Ishikawa (cell line): Measurements from ENCODE around the gene PLXNB3.

Experiments
- CEBPB ChIP-seq: IDR thresholded peaks from 2 replicates; pipeline ENCODE4 v1.6.1; 2012
- CREB1 ChIP-seq: IDR thresholded peaks from 2 replicates; pipeline ENCODE4 v1.6.1; 2012; ENCODE audit warnings: low read depth
- EGR1 ChIP-seq: IDR thresholded peaks from 2 replicates; pipeline ENCODE4 v1.6.1; 2012
- EP300 ChIP-seq: IDR thresholded peaks from 2 replicates; pipeline ENCODE4 v1.6.1; 2012; ENCODE audit warnings: borderline replicate concordance
- FOXM1 ChIP-seq: IDR thresholded peaks from 2 replicates; pipeline ENCODE4 v1.6.1; 2012; ENCODE audit warnings: low read depth, borderline replicate concordance
- NFIC ChIP-seq: IDR thresholded peaks from 2 replicates; pipeline ENCODE4 v1.6.1; 2012
- RAD21 ChIP-seq: IDR thresholded peaks from 2 replicates; pipeline ENCODE4 v1.6.1; 2012; ENCODE audit warnings: low read depth
- TAF1 ChIP-seq: IDR thresholded peaks from 2 replicates; pipeline ENCODE4 v1.6.1; 2012; ENCODE audit warnings: low read depth, mild to moderate bottlenecking
- TCF12 ChIP-seq: IDR thresholded peaks from 2 replicates; pipeline ENCODE4 v1.6.1; 2012; ENCODE audit warnings: low read depth
- TEAD4 ChIP-seq: IDR thresholded peaks from 2 replicates; pipeline ENCODE4 v1.6.1; 2012
- YY1 ChIP-seq: IDR thresholded peaks from 2 replicates; pipeline ENCODE4 v1.6.1; 2012; ENCODE audit warnings: low read depth
- ZBTB7A ChIP-seq: IDR thresholded peaks from 2 replicates; pipeline ENCODE4 v1.6.1; 2012; ENCODE audit warnings: low read depth
- TF ChIP-seq, protein P1 (sequence below): IDR thresholded peaks from 2 replicates; pipeline ENCODE4 v1.6.1; 2012; ENCODE audit warnings: low read depth, mild to moderate bottlenecking
- TF ChIP-seq, protein P2 (sequence below): IDR thresholded peaks from 2 replicates; pipeline ENCODE4 v1.6.1; 2012
- TF ChIP-seq, protein P3 (sequence below): IDR thresholded peaks from 2 replicates; pipeline ENCODE4 v1.6.1; 2012

PLXNB3 gene

DNA sequence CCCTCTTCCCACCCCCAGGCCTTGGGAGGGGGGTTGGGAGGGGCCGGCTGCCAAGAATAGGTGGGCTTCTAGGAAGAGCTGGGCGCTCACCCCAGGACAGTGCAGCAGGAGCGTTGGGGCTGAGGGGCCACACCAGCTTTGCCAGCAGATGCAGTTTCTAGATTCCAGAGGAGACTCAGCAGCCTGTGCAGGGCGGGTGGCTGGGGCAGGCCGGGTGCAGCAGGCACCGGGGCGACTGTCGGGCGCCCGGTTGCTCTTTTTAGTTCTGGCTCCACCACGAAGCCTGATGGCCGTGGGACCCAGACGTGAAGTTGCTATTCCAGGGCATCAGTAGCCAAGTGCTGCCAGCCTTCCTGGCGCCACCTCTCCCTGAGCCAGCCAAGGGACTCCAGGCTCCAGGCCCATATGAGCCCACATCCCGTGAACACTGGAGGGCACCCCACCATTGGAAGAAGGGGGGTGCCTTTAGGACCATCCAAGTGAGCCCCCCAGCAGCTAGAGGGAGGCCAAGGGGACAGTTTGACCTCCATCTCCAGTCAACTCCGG lies 36.2 kb downstream of the PLXNB3 start:
- TF ChIP-seq TEAD4 (no peak), YY1 (no peak), CEBPB (no peak), EP300 (no peak), TAF1 (no peak), EGR1 (no peak), TCF12 (no peak), ZBTB7A (no peak), CREB1 (no peak), FOXM1 (no peak), RAD21 (no peak)
- TF ChIP-seq, protein P1, sequence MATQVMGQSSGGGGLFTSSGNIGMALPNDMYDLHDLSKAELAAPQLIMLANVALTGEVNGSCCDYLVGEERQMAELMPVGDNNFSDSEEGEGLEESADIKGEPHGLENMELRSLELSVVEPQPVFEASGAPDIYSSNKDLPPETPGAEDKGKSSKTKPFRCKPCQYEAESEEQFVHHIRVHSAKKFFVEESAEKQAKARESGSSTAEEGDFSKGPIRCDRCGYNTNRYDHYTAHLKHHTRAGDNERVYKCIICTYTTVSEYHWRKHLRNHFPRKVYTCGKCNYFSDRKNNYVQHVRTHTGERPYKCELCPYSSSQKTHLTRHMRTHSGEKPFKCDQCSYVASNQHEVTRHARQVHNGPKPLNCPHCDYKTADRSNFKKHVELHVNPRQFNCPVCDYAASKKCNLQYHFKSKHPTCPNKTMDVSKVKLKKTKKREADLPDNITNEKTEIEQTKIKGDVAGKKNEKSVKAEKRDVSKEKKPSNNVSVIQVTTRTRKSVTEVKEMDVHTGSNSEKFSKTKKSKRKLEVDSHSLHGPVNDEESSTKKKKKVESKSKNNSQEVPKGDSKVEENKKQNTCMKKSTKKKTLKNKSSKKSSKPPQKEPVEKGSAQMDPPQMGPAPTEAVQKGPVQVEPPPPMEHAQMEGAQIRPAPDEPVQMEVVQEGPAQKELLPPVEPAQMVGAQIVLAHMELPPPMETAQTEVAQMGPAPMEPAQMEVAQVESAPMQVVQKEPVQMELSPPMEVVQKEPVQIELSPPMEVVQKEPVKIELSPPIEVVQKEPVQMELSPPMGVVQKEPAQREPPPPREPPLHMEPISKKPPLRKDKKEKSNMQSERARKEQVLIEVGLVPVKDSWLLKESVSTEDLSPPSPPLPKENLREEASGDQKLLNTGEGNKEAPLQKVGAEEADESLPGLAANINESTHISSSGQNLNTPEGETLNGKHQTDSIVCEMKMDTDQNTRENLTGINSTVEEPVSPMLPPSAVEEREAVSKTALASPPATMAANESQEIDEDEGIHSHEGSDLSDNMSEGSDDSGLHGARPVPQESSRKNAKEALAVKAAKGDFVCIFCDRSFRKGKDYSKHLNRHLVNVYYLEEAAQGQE = no peak
- TF ChIP-seq, protein P2, sequence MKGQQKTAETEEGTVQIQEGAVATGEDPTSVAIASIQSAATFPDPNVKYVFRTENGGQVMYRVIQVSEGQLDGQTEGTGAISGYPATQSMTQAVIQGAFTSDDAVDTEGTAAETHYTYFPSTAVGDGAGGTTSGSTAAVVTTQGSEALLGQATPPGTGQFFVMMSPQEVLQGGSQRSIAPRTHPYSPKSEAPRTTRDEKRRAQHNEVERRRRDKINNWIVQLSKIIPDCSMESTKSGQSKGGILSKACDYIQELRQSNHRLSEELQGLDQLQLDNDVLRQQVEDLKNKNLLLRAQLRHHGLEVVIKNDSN = no peak
- TF ChIP-seq, protein P3, sequence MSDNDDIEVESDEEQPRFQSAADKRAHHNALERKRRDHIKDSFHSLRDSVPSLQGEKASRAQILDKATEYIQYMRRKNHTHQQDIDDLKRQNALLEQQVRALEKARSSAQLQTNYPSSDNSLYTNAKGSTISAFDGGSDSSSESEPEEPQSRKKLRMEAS = no peak

DNA sequence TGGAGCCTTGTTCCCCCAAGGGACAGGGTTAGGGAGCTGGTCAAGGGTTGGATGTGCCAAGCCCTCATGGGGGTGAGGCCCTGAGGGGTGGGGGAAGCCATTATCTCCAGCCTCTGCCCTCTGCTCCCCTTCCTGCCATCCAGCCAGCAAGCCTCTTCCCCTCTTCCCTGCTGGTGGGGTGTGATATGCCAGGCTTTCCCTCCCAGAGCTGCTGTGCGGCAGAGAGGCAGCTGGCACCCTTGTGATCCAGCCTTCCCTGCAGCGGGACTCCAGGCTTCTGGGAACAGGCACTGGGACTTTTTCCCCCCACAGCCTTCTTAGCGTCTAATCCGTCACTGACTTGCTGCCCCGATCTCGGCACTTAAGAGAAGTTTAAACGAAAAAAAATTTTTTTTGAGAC lies 36.7 kb downstream of the PLXNB3 start:
- TF ChIP-seq EP300 (no peak), FOXM1 (no peak), CREB1 (no peak), ZBTB7A (no peak), NFIC (no peak), TAF1 (no peak), TEAD4 (no peak), YY1 (no peak), TCF12 (no peak), EGR1 (no peak)
- TF ChIP-seq, protein P2 = no peak
- TF ChIP-seq, protein P3 = no peak
- TF ChIP-seq, protein P1 = no peak

DNA sequence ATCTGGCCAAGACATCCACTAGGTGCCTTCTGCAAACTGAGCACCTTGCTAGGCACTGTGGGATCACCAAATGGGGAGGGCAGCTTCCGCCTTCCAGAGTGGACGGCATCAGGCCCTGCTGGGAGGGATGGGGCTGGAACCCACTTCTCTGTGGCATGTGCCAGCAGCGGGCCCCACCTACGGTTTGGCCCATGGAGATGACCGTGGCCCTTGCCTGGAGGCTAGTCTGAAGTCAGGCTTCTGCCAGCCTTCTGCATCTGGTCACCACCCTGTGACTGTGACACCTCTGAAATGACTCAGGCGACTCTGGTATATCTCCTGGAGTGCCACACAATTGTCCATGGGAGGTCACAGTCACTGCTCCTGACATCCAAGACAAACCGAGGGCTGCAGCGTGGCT lies 37.6 kb downstream of the PLXNB3 start:
- TF ChIP-seq, protein P3 = no peak
- TF ChIP-seq TCF12 (no peak), YY1 (no peak), CEBPB (no peak), RAD21 (no peak), TEAD4 (no peak), TAF1 (no peak), FOXM1 (no peak), EGR1 (no peak), CREB1 (no peak), ZBTB7A (no peak), EP300 (no peak), NFIC (no peak)
- TF ChIP-seq, protein P2 = no peak
- TF ChIP-seq, protein P1 = no peak

DNA sequence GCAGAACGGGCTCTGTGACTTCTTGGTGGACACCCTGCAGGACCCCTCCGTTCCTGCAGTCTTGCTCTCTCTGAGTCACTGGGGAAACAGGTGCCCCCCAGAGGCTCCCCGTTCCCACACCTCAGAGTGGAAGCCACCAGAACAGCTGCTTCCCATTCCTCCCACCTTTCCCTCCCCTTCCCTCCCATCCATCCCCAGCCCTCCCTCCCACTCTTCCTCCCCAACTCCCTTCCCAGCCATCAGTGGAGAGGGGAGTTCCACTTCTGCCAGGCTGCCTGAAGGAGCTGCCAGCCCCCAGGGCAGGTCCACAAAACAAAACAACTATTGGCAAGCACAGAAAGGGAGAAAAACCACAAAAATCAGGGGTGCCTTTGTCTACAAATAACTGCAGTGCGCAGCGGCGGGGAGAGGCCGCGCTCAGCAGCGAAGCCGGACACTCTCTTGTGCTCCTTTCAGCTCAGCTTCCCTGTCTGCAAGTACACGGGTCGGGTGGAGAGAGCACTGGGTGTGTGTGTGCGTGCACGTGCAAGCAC lies 38.5 kb downstream of the PLXNB3 start:
- TF ChIP-seq EGR1 = no peak
- TF ChIP-seq, protein P3 = no peak
- TF ChIP-seq TAF1 = no peak
- no peak for TF ChIP-seq EP300
- TF ChIP-seq NFIC = no peak
- TF ChIP-seq YY1 = no peak
- no peak for TF ChIP-seq FOXM1
- TF ChIP-seq CEBPB = no peak
- no peak for TF ChIP-seq RAD21
- TF ChIP-seq ZBTB7A = no peak
- TF ChIP-seq TEAD4 = no peak
- TF ChIP-seq, protein P1 = no peak
- TF ChIP-seq, protein P2 = no peak
- no peak for TF ChIP-seq CREB1
- TF ChIP-seq TCF12 = no peak
